Stimulated activated CD8-positive, alpha-beta memory T cell treated with anti-CD3 and anti-CD28 coated beads, Interleukin-7, amount 100 ng/mL, for 48 hours (primary cell): Measurements from ENCODE around the gene TPTE2.
"Not testable (repeated sequence)": the region's sequence is repeated elsewhere in the genome, so short reads cannot be mapped to it uniquely, and the experiment has no call there.

Experiments used
- DNase-seq, 2 donors: peaks; one replicate each; pipeline ENCODE4 v3.0.0-alpha.2; 2020; ENCODE audit warnings: low read depth in 1 of 2; ENCODE audit errors: extremely low read depth in 1 of 2

The TPTE2 gene

GRCh38 chr13:19561127-19561582 lies at the start of gene TPTE2:
TPTE2 (minus strand) TSS chr13:19561532; CDS start chr13:19503234, 58,298 bp downstream.
- not testable (repeated sequence) for DNase-seq

GRCh38 chr13:19607523-19608078 lies 46.3 kb upstream of the TPTE2 start:
- DNase-seq: no peak

DNA sequence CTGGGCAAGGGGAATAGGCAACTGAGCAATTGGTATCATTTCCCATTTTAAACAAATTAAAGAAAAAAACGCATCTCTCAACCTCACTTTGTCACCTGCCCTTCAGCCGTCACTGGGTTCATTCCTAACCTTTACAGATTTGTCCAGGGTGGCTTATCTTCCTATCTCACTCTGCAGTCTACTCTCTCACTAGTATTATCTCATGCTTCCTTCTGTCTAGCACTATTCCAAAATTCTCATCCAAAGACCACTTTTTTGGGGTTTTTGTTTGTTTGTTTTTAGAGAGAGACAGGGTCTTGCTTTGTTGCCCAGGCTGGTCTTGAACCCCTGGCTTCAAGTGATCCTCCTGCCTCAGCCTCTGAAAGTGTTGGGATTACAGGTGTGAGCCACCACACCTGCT lies 45.4 kb upstream of the TPTE2 start:
- no peak for DNase-seq

GRCh38 chr13:19606152-19606551 lies 44.8 kb upstream of the TPTE2 start:
- no peak for DNase-seq

- DNase-seq: no peak
Measured at GRCh38 chr13:19605161-19605955, 44.0 kb upstream of the TPTE2 start.

GRCh38 chr13:19604306-19604705 lies 43.0 kb upstream of the TPTE2 start:
- DNase-seq: no peak

DNA sequence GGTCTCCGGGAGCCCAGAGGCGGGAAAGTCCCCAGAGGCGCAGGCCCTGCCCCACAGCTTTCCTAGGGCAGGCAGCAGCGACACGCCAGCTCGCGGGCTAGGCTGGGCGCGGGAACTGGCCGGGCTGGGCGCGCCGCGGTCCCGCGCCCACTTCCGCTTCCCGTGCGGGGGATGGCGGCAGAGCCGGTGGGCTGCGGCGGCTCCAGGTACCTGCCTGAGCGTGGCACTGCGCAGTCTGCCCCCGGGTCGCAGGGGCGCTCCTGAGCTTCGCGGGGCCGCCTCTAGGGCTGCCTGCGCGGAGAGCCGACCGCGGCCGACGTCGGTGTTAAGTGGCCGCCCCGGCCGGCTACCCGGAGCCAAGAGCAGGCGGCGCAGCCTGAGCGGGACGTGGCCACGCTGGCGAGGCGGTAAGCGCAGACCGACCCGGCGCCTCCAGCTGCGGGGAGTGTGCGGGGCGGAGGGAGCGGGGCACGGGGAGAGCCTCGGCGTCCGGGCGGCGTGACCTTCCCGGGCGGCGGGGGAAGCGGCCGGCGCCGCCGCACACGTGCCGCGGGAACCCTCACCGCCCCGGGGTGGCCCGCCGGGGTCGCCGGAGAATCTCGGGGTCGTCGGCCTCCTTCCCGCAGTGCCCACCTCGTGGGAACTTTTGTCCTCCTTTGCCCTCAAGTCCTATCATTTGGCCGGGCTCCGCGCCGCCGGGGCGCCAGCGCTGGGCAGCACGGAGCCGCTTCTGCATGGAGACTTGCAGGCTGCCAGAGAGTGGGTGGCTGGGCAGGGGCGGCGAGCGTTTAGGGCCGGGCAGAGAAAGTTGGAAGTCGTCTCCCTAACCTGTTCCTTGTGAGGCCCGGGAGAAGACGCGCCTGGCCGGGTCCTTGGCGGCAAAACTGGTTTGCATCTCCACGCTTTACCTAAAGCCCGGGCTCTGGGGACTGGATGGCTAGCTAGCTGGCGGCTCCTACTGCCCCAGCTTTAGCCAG lies 40.7 kb upstream of the TPTE2 start:
- peak; percentile 28 to 46 for DNase-seq

DNA sequence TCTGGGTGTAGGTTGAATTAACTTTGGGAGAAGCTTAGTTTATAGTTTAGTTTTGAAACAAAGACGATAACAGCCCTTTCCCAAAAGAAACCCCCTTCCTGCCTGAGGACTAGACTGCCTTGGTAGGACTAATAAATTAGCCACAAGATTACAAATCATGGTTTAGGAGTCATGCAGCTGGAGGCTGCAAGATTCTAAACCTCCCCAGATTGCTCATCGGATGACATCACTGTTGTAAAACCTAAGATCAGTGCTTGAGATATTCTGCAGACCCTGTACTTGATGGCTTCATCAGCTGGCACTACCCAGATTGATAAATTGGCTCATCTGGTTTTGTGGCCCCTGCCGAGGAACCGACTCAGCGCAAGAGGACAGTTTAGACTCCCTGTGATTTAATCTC lies 36.2 kb upstream of the TPTE2 start:
- DNase-seq: no peak

GRCh38 chr13:19596960-19597361 lies 35.6 kb upstream of the TPTE2 start:
- DNase-seq: no peak

GRCh38 chr13:19596086-19596485 lies 34.8 kb upstream of the TPTE2 start:
- DNase-seq: no peak

- no peak for DNase-seq
Measured at GRCh38 chr13:19592657-19593180, 31.4 kb upstream of the TPTE2 start.

DNA sequence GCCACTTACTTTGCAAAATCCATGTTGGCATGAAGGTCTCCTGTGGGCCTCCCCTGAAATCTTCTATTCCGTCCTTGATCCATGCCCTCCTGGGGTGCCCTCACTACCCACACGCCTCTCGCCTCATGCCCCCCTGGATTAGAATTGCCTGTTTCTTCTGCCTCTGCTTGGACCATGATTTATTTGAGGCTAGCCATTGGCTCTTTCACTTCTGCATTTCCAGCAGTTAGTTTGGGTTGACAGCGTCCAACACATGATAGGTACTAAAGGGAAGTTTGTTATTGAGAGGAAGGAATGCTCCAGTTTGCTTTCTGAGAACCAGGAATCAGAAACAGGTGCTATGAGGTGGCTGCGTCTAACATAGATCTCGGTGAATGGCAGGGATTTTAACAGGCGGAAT lies 30.5 kb upstream of the TPTE2 start:
- no peak for DNase-seq

DNA sequence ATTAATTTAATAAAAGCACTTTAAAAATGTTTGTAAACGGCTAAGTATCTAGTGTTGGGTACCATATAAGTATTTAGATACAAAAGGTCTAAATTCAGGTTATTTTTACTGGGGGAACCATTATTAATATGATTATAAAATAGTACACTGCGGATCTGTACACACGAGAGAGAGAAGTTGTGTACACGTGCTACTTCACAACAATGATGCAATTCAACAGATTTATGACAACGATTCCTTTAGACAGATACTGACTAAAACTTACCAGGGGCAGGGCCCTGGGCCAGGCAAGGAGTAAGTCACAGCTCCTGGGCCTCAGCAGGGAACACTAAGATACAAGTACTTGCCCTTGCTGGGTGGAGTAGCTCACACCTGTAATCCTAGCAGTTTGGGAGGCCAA lies 29.1 kb upstream of the TPTE2 start:
- DNase-seq: no peak

DNA sequence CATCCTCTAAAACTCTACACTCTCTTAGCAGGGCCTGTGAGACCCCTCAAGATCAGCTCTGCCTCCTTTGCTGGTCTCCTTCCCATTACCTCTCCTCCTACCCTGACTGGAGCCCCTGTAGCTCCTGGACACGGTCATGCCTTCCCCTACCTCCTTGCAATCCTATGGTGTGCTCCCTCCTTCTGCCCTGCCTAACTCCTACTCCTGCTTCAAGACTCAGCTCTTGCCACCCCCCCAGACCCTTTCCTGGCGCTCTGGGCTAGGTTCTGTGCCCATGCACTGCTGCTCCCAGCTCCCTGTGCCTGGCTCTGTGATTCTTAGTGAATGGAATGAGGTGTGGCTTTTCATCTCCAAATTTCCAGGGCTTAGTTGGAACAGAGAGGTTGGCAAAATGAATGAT lies 28.0 kb upstream of the TPTE2 start:
- DNase-seq: no peak

DNA sequence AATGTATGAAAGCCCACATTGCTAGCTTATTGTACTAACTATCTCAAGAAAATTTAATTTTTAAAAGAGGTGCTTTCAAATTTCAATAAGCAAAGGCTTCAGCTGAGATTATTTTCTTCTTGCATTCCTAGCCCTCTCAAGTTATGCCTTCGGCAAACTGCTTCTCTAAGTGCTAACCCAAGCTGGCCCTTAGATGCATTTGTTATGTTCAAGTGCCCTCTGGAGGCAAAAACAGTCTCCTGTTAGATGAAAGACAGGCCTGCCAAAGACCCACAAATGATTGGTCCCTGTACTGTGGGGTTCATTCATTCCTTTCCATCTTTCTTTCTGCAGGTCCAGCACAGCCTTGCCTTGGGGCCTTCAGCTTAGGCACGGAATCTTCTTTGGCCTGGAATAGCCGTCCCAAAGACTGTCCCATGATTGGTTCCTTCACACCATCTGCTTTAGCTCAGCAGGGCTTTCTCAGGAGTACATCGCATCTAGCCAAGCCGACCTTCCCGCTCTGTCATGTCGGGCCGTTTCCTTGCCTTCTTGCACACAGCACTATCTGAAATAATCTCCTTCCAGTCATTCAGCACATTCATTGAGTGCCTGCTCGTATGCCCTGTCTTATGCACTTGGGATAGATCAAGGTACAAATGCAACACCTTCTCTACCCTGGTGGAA lies 26.4 kb upstream of the TPTE2 start:
- no peak for DNase-seq

DNA sequence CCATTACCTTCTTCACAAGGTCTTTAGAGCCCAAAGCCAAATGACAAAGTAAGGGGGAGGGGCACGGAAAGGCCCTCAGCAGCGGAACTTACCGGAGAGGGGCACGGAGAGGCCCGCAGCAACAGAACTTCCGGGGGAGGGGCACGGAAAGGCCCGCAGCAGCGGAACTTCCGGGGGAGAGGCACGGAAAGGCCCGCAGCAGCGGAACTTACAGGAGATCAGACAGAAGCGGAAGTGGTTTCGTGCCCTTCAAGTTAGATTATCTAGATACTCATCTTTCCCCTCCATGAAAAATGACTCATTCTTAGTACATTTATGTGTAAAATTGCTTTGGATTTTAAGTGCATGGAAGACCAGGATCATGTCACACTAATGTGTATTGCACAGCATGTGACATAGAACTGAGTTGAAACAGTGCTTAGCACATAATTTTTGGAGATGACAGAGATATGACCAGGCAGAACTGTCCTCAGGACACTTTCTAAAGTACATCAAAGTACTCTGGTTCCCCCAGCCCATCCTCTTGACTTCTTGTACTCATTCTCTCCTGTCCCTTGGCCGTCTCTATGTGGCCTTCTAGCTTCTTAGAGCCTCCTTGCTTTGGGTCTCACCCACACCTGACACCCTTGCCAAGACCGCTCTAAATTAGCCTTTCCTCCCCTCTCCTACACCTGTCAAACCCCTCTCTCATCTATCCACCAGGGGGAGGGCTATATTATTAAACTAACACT lies 25.7 kb upstream of the TPTE2 start:
- DNase-seq: peak; percentile 61 to 73

DNA sequence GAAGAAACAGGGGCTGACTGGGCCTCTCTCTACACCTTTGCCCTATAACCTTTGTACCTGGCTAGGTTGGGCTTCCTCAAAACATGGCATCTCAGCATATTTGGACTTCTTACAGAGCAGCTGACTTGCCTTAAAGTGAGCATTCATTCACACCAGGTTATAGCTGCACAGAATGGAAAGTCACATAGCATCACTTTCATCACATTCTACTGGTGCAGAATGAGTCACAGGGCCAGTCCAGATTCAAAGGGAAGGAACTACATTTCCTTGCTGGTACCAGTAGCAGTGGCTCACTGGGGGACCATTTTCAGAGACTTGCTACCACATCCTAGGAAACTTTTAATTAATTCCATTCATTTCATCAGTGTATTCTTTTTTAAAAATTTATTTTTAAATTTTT lies 20.3 kb upstream of the TPTE2 start:
- no peak for DNase-seq

GRCh38 chr13:19575230-19575629 lies 13.9 kb upstream of the TPTE2 start:
- DNase-seq: no peak

- DNase-seq: no peak
Measured at GRCh38 chr13:19573120-19573716, 11.9 kb upstream of the TPTE2 start.

GRCh38 chr13:19572280-19572679 lies 10.9 kb upstream of the TPTE2 start:
- DNase-seq: no peak
